ENCODE data around the gene CRYBG2. TPM values are rescaled to one million over a fixed set of nuclear protein-coding genes. Genes with fewer than 3 reads are reported as not detected.

Gene CRYBG2
- total and polyA plus RNA-seq, 2 of the 8 experiments (the other 6 are each of a cell fraction or from before 2014, with no cell fraction given) = 14.2 to 17.0 TPM

DNA sequence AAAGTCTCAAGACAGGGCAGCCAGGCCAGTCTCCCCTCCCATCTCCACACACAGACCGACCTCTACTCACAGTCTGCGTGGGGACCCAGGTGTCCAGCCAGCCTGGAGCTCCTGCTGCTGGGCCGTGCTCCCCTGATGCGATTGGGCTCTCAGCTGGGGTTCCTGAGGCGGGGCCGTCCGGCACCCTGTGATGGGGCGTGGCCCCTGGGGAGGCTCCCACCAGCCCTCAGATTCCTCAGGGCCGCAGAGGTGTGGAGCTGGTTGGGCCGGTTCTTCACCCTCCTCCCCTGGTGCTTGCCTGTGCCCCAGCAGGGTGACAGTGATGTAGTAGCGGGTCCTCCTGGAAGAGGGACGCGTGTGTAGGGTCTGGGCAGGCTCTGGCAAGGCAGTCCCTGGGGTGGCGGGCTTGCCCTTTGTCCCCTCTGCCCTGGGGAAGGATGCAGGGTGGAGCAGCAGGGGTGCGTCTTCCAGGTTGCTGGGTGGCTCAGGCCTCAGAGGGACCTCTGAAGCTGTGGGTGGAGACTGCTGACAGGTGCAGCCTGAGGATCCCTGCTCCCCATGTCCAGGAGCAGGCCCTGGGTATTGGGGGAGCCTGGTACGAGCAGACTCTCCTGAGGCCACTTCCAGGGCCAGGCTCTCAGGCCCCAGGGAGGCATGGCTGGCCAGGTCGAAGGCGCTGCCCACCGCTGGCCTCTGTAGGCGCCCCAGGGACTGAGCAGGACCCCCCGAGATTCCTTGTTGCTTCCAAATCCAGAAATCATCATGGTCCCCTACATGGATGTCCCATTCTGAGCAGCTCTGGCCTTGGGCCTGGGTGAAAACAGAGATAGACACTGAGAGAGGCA is at the start of gene CRYBG2 (continued):
- TF ChIP-seq TAF1 (IDR thresholded peaks at IDR 0.05; ENCODE audit: low read depth, low read length) = no peak
